Esophagus squamous epithelium (tissue), 5 donors: ENCODE measurements around the gene SOX18. TPM values are rescaled to one million over a fixed set of nuclear protein-coding genes. Genes with fewer than 3 reads are reported as not detected.

Experiments
- DNase-seq: peaks from one replicate; lab custom pipeline; 2025; lab: John Stamatoyannopoulos, UW
- H3K27ac ChIP-seq, 4 donors: fragments of 200-600 bp; sonication (generic); one replicate each; pipeline ENCODE4 v1.5.1; 2016 to 2019; ENCODE audit warnings: mild to moderate bottlenecking in 1 of 4
- H3K27me3 ChIP-seq, 4 donors: fragments of 200-600 bp; sonication (generic); 1 replicate in 3 of 4; 2 replicates in 1 of 4; pipeline versions ENCODE4 v1.5.1 to v1.6.0; 2017 to 2021; ENCODE audit warnings: antibody characterized with exemption in 1 of 4
- H3K36me3 ChIP-seq, 3 donors: fragments of 200-600 bp; sonication (generic); one replicate each; pipeline ENCODE4 v1.5.1; 2016 to 2019
- H3K4me1 ChIP-seq, 3 donors: fragments of 200-600 bp; sonication (generic); one replicate each; pipeline ENCODE4 v1.5.1; 2017 to 2019
- H3K4me3 ChIP-seq, 4 donors: fragments of 200-600 bp; sonication (generic); 1 replicate in 3 of 4; 2 replicates in 1 of 4; pipeline ENCODE4 v1.5.1; 2016 to 2019; ENCODE audit warnings: mild to moderate bottlenecking in 2 of 4, moderate library complexity in 1 of 4
- H3K9me3 ChIP-seq, 3 donors: fragments of 200-600 bp; sonication (generic); one replicate each; pipeline ENCODE4 v1.5.1; 2016 to 2019
- POLR2A ChIP-seq, 4 donors: fragments of 450-650 bp; IDR thresholded peaks; one replicate each; pipeline ENCODE4 v1.6.1; 2017; ENCODE audit warnings: antibody characterized with exemption in 4 of 4, mild to moderate bottlenecking in 4 of 4, moderate library complexity in 3 of 4
- WGBS, 2 donors: methylation state at CpG; one replicate each; pipeline ENCODE4 v1.1.5; 2018; 5-methylcytosine and 5-hydroxymethylcytosine counted together
- intact Hi-C: fragments of 100-400 bp; cut with DNase I; formaldehyde crosslinking; loops from one replicate; pipeline ENCODE4 v1.15.0; 2022
- total RNA-seq, 4 donors: library from RNA; depleted of rRNA; stranded (reverse); fragments of >200 nt; gene quantifications; one replicate each; pipeline ENCODE4 v1.1.0, GENCODE V29; 2016
- TF ChIP-seq, protein P1 (sequence below), 6 experiments: fragments of 450-650 bp in 4 of 6; fragments of 200-600 bp in 2 of 6; sonication (generic) in 2 of 6; IDR thresholded peaks; one replicate each; pipeline ENCODE4 v1.5.1; 2016 to 2019; ENCODE audit warnings: antibody characterized with exemption in 6 of 6, mild to moderate bottlenecking in 4 of 6, moderate library complexity in 4 of 6
- donor health status: DM: yes; HTN: yes; CAD: no.

Gene SOX18
- total RNA-seq, 4 donors from 2014 or later: 1.3 to 4.5 (median 3.9) TPM

DNA sequence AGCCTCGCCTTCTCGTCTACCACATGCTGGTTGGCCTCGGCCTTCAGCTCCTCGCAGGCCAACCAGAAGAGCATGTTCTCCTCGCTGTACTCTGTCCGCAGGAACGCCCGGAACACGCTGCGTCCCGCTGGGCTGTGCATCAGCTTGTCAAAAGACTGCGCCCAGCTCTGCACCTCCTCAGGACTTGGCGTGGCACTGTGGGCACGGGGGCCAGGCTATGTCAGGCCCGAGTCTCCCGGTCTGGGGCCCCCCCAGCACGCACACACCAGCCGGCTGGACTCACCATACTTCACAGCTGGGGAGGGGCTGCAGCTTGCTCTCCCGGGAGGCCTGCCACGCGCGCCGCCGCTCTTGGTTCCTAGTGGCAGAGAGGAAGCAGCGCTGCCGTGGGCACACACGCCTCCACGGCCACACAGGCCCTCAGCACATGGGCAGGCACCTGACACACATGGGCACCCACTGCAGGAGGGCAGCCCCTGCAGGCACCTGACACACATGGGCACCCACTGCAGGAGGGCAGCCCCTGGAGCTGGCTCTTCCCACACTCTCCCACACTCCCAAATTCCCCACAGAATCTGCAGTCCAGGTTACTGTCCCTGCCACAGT, 24.8 kb upstream of the SOX18 start:
- peaks cover 16 to 47% (median 29%) of the 10 kb centered on the region in 3 donors for H3K4me1 ChIP-seq
- intact Hi-C loops: no loop called here
- TF ChIP-seq, protein P1, sequence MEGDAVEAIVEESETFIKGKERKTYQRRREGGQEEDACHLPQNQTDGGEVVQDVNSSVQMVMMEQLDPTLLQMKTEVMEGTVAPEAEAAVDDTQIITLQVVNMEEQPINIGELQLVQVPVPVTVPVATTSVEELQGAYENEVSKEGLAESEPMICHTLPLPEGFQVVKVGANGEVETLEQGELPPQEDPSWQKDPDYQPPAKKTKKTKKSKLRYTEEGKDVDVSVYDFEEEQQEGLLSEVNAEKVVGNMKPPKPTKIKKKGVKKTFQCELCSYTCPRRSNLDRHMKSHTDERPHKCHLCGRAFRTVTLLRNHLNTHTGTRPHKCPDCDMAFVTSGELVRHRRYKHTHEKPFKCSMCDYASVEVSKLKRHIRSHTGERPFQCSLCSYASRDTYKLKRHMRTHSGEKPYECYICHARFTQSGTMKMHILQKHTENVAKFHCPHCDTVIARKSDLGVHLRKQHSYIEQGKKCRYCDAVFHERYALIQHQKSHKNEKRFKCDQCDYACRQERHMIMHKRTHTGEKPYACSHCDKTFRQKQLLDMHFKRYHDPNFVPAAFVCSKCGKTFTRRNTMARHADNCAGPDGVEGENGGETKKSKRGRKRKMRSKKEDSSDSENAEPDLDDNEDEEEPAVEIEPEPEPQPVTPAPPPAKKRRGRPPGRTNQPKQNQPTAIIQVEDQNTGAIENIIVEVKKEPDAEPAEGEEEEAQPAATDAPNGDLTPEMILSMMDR (IDR thresholded peaks at IDR 0.05): no peak
- no peak for TF ChIP-seq POLR2A (IDR thresholded peaks at IDR 0.05)
- no peak for DNase-seq
- no peaks in the 10 kb centered on the region for H3K27me3 ChIP-seq
- no CpG with 5 or more reads among the region's 28 CpGs for WGBS, 2 donors
- no peaks in the 10 kb centered on the region for H3K9me3 ChIP-seq
- no peak overlapping the region for H3K4me3 ChIP-seq
- H3K27ac ChIP-seq: no peak overlapping the region
- H3K36me3 ChIP-seq: peaks cover 4 to 49% (median 10%) of the 10 kb centered on the region in 3 donors

DNA sequence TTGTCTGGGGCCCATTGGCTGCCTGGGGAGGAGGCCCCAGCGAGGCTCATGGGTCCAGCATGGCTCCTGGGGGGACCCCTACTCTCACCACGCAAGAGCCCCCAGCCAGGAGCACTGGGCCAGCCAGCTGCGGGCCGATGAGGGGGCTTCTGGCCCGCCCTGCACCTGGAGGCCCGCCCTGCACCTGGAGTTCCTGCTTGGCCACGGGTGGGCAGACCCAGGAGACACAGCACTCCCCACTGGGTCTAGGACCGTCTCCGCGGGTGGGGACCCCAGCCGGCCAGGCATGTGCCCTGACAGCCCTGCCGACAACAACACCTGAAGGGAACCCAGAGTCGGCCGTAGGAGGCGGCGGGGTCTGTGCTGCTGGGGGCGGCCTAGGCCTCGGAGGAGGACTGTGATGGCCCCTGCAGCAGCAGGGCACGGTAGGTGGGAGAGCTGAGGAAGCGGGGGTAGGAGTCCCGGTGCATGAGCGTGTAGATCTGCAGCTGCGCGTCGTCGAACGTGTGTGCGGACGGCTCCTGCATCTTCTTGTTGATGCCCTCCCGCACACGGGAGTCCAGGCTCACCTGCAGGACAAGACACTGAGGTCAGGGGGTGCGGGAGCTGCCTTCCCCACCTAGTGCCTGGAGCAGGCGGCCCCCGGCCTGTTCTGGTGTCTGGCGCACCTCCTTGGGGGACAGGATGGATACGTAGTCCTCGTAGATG, 24.2 kb upstream of the SOX18 start:
- Histone ChIP-seq H3K9me3 (no peaks in the 10 kb centered on the region), H3K4me1 (peaks cover 10 to 40% (median 23%) of the 10 kb centered on the region in 3 donors), H3K27me3 (no peaks in the 10 kb centered on the region), H3K4me3 (no peak overlapping the region), H3K27ac (no peak overlapping the region), H3K36me3 (peaks cover 4 to 49% (median 10%) of the 10 kb centered on the region in 3 donors)
- no peak for DNase-seq
- intact Hi-C loops: no loop called here
- WGBS, 2 donors: 89% methylated on average over 9 of the region's 37 CpGs; no CpG with 5 or more reads in 1 of the 2 donors
- TF ChIP-seq, protein P1 (IDR thresholded peaks at IDR 0.05): no peak
- no peak for TF ChIP-seq POLR2A (IDR thresholded peaks at IDR 0.05)

DNA sequence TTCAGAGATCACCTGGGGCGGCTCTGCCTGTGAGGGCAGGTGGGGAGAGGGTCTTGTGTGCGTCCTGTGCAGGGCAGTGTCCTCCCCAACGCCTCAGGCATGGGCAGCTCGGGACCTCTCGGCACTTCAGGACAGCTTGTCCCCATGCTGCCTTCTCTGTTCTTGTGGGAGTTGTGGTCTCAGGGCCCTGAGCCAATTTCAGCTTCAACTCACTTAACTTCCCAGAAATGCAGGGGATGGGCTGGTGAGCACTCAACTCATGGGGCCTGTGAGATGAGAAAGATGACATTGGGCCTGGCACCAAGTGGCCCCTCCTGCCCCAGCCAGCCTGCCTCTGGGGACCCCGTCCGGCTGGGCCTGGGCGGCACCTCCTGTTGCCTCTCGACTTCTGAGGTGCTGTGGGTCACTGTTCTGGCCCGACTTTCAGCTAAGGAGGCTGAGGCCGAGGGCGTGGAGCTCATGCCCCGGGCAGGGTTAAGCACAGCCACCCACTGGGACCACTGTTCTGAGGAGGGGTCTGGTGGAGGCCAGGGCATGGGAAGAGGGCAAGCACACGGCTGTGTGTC, 23.1 kb upstream of the SOX18 start:
- H3K4me3 ChIP-seq: no peak overlapping the region
- peaks cover 0 to 30% (median 14%) of the 10 kb centered on the region in 3 donors for H3K4me1 ChIP-seq
- no peak for DNase-seq
- no peaks in the 10 kb centered on the region for H3K9me3 ChIP-seq
- H3K27me3 ChIP-seq: no peaks in the 10 kb centered on the region
- no peak overlapping the region for H3K27ac ChIP-seq
- TF ChIP-seq, protein P1 (IDR thresholded peaks at IDR 0.05): no peak
- TF ChIP-seq POLR2A (IDR thresholded peaks at IDR 0.05): no peak
- peaks cover 4 to 49% (median 10%) of the 10 kb centered on the region in 3 donors for H3K36me3 ChIP-seq
- WGBS, 2 donors: 84% methylated on average over 6 of the region's 14 CpGs; no CpG with 5 or more reads in 1 of the 2 donors
- intact Hi-C loops: no loop called here

DNA sequence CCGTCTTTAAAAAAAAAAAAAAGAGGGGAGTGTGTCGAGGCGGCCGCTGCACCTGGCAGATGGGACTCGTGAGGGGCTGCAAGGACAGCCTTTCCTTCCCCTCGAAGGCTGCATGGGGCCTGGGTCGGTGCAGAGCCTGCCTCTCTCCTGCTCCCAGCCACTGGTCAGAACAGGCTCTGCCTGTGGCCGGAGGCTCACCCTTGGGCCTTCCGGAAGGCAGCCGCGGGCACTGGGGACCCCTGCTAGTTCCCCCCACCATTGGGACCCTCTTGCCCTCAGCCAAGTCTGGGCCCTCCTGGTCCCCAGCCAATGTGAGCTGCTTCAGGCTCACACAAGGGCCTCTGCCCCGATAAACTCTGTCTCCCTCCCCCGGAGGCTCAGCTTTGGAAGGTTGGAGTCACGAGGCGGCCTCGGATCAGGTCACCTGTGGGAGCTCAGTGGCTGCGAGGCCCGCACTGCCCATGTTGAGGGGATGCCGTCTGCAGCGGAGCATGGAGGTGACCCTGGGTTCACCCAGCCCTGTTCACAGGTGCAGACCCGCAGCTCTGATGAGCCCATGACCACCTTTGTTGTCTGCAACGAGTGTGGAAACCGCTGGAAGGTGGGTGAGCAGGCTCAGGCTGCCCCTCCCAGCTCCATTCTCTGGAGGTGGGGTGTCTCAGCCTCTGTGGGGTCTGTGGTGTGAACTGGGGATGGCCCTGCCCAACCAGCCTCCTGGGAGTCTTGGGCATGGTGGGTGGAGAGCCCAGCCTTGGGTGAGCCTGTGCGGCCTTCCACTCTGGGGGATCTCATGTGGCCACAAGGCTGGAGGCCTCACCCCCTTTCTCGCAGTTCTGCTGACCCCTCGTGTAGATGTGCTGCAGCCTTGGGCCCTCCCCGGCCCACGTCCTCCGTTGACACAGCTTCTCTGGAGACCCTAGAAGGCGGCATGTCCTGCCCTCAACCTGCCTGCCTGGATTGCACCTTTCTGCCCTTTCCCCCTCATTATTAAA, 22.2 kb upstream of the SOX18 start:
- no peak for TF ChIP-seq POLR2A (IDR thresholded peaks at IDR 0.05)
- TF ChIP-seq, protein P1 (IDR thresholded peaks at IDR 0.05): no peak
- Histone ChIP-seq H3K4me3 (no peak overlapping the region), H3K9me3 (no peaks in the 10 kb centered on the region), H3K27me3 (no peaks in the 10 kb centered on the region), H3K27ac (no peak overlapping the region), H3K36me3 (peaks cover 4 to 49% (median 10%) of the 10 kb centered on the region in 3 donors), H3K4me1 (peaks cover 3 to 27% (median 7%) of the 10 kb centered on the region in 3 donors)
- DNase-seq: no peak
- intact Hi-C loops: no loop called here
- WGBS, 2 donors: 65 to 91% methylated on average over 13 to 14 of the region's 30 CpGs
